Activated CD4-positive, alpha-beta T cell treated with anti-CD3 and anti-CD28 coated beads, Interleukin-2, amount 50 U/mL, for 24 hours (primary cell): ENCODE measurements around the gene GHRH.

Experiments used
- DNase-seq, 2 donors: peaks; one replicate each; pipeline ENCODE4 v3.0.0-alpha.2; 2020; ENCODE audit warnings: low read depth in 1 of 2, low spot score in 1 of 2

Gene GHRH

GRCh38 chr20:37238935-37239451 is 22.6 kb downstream of the GHRH start:
- DNase-seq, result no peak

DNA sequence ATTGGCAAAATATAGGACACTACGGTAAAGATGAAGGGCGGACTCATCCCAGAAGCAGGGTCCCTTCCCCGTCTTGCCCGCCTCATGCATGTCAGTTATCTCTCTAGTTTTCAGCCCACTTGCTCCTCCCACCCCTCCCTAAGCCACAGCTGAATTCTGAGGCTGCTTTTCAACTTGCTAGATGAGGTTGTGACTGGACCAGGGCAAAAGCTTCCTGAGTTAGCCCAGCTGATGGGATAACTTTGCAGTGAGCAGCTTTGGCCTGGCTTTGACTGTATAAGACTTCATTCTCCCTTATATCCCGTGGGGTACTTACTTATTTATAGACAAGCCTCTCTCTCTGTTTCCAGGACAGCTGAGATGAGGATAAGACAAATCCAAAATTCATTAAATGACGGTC is 23.2 kb downstream of the GHRH start:
- no peak for DNase-seq

GRCh38 chr20:37237656-37238055 is 24.0 kb downstream of the GHRH start:
- DNase-seq, result no peak

DNA sequence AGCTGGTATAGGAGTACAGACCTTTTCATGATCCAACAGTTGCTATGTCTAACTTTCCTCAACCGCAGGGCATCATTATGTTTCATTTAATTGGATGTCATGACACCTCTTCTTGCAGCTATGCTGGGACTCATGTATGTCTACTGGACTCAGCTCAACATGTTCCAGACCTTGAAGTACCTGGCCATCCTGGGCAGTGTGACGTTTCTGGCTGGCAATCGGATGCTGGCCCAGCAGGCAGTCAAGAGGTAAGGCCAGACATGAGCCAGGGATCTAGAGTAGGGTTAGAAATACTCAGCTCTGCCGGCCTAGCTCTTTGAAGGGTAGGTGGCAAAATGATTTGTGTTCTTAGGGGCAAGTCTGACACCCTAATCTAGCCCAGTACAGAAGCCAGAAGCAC is 25.2 kb downstream of the GHRH start:
- no peak for DNase-seq

DNA sequence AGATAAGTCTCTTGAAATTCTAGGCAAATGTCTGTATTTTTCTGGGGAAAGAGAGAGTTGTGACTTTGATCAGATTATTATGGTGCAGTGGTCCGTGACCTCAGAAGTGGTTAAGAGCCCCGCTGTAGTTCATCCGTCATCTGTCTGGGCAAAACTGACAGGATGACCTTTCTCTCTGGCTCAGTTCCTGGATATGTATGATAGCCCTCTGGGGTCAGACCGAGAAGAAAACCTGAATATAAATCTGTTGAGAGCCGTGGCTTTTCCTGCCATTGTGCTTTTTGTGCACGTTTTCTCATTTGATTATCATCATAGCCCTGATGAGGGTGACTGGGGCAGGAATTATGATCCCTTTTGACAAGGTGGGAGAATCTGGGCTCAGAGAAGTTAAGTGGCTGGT is 26.5 kb downstream of the GHRH start:
- no peak for DNase-seq

DNA sequence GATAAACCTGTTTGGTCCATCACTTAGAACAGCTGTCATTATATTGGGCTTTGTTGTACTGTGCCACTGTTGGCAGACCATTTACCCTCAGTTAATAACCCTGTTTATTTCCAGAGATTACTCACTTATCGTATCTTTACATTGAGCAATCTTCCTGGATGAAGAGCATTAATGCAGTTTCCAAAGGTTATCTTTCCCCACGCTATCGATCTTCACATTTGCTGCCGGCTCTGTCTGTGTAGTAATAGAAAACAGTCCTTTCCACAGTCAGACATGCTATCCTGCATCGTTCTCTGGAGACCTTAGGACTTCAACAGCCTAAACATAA is 27.4 kb downstream of the GHRH start:
- no peak for DNase-seq

DNA sequence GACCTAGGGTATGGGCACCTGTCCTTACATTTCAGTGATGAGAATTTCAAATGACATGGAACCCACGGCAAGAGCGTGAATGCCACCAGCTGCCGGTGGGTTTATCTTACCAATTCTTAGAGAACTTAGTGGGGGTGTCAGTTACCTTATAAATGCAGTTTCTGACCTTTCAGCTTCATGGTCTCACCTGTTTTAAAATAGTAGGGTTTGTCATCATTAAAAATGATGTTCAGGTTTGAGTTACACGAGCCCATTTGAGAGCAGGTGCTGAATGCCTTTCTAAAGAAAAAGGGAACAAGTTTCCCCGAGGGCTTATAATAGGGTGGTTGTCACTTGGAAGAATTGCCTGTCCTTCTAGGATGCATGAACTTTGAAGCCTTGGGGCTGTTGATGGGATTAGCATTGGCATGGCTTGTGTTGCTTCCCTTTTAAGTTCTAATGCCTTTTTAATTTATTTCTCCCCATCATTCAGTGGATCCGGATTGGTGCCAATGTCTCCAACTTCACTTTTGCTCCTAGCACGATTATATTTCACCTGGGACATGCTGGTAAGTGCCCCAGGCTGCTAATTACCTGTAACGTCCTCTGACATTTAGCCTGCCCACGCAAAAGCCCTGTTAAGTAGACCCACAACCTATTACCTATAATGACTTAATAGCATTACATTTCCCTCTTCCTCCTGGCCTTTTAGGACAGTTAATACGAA is 27.9 kb downstream of the GHRH start:
- DNase-seq, result no peak

DNA sequence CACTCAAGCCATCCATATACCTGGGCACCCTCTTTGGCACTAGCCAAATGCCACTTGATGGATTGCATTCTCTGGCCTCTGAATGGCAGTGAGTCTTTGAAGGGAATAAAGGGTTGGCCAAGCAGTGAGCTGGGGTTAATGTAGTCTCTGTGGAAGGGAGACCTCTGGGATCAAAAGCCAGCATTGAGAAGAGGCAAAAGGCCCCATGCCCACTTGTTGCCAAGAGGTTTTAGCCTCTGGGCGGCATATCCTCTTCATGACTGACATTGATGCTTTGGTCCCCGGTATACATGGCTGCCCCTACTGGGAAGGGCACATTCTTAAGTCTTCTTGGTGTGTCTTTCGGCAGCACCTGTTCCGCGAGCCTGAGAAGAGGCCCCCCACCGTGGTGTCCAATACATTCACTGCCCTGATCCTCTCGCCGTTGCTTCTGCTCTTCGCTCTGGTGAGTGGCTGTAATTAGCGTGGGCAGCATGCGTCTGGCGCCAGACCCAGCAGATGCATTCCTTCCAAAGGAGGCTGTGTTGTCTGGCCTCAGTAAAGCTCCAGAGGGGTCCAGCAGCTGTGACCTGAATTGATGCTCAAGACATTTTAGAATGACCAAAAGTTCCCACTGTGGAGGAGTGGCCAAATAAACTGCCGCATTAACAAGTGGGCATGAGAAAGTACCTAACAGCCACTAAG is 29.5 kb downstream of the GHRH start:
- no peak for DNase-seq

GRCh38 chr20:37230200-37230599 is 31.4 kb downstream of the GHRH start:
- no peak for DNase-seq

DNA sequence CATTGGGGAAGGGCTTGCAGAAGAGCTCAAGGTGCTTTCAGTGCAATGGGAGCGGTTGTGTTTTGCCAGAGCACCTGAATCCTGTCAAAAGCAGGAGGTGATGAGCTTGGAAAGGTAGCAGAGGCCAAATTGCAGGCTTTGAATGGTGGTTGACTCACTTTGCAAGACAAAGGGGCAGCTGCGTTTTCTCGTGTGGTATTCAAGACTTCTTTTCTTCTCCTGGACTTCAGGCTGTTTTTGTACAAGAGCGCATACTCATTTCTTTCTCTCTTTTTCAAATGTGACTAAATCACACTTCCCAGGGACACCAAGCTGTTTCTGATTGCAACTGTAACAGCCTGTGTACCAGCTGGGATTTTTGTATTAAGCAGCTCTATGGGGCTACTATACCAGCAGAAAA is 32.3 kb downstream of the GHRH start:
- no peak for DNase-seq

DNA sequence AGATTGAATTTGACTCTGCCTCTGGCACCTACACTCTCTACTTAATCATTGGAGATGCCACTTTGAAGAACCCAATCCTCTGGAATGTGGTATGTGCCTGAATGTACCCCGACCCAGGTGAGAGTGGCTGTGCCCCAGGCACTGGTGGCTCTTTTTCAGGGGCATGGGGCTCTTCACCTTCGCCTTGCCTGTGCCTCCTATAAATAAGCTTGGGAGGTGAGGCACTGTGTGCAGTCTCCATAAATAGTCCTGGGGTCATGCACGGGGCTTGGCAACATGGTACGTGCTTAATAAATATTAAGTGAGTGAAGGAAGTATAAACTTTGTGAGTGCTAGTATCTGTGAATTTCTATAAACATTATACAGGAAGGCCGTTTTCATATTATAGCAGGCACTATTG is 33.0 kb downstream of the GHRH start:
- no peak for DNase-seq

DNA sequence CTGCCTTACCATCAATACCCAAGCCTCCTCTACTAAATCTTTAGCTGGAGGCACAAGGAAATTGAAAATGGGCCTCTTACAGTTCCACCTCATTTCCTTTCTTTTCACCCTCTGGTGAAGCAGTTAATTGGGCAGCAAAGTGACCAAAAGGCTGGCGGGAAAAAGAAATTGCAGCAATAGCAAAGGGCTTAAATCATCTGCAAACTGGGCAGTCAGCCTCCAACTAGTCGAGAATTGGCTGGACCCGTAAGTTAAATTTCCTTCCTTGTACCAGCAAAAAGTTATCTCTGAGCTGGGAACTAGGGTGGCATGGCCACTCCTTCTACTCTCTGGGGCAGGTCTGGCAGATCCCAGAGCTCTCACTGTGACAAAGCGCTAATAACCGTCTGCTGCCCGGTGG is 33.5 kb downstream of the GHRH start:
- DNase-seq, result no peak

DNA sequence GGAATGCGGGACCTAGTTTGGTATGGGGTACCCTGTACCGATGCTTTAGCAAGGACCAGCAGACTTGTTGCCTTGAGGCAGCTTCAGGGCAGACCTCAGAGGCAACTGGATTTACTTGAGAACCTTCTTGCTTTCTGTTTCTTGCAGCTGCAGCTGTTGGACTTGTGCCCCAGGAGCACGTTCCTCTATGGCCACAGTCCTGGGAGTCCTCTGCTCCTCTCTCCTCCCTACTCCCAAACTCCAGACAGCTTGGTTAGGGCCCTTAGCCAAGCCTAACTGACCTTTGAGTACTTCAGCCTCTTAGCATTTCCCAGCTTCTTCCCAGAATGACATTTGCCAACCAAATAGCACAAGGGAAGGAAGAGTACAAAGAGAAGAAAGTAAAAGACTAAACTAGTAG is 34.7 kb downstream of the GHRH start:
- DNase-seq, result no peak

GRCh38 chr20:37225146-37225545 is 36.5 kb downstream of the GHRH start:
- DNase-seq, result no peak

- no peak for DNase-seq
These were observed 38.6 kb downstream of the GHRH start for GRCh38 chr20:37223053-37223452.

- DNase-seq, result no peak
These were observed 39.5 kb downstream of the GHRH start for GRCh38 chr20:37222086-37222485.

- DNase-seq, result no peak
These were observed 40.9 kb downstream of the GHRH start for GRCh38 chr20:37220731-37221130.

DNA sequence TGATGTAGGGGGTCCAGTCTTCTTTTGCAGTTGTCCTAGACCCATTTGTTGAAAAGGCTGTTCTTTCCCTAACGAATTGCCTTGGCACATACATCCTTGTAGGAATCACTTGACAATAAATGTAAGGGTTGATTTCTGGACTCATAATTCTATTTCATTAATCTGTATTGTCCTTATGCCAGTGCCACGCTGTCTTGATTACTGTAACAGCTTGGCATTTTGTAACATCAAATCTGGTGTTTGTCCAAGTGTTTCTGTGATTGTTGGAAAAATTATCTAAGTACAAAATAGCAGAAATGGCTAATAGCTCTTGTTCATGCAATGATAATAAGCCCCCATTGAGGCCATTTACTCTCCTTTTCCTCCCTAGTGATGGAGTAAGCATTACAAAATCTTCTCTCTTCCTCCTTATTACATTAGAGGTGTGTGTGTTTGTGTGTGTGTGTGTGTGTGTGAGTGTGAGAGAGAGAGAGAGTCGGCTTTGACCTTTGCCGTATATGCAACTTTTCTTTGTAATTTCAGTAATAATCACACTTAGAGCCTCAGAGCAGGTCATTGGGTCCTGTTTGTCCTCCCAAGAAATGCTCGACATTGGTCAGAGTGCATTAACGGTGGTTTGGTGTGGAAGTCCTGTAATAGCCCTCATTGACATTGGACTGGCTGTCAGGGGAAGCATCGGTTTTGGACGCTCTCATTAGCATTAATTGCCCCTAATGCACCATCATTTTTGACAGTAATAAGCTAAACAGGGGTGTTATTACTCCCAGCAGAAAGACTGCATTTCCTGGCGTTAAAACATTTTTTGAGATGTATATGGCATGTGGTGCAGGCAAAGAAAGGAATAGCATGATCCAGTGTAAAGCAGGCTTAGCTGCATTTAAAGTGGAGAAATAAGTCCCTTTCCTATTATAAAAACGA is 41.6 kb downstream of the GHRH start:
- DNase-seq, result no peak

DNA sequence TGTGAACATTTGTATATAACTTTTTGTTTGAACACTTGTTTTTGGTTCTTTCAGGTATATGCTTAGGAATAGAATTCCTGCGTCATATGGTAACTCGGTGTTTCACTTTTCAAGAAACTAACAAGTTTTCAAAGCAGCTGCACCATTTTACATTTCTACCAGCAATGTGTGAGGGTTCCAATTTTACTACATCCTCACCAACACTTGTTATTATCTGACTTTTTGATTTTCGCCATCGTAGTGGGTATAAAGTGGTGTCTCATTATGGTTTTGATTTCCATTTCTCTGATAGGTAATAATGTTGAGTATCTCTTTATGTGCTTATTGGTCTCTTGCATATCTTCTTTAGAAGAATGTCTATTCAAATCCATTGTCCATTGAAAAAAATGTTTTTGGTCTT is 42.6 kb downstream of the GHRH start:
- DNase-seq, result no peak

DNA sequence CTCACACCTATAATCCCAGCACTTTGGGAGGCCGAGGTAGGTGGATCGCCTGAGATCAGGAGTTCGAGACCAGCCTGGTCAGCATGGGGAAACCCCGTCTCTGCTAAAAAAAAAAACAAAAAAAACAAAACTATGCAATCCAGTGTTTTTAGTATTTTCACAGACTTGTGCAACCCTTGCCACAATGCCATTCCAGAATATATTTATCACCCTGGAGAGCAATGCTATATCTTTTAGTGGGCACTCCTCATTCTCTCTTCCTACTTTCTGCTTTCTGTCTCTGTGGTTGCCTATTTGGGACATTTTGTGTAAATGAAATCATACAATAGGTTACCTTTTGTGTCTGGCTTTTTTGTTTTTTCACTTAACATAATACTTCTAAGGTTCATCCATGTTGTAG is 43.2 kb downstream of the GHRH start:
- DNase-seq, result no peak

GRCh38 chr20:37209661-37210314 is 51.8 kb downstream of the GHRH start:
- no peak for DNase-seq
